Sigmoid colon (tissue), 4 donors: Measurements from ENCODE around the gene P4HA1.

Experiments
- POLR2A ChIP-seq, 2 donors: fragments of 450-650 bp; IDR thresholded peaks; one replicate each; pipeline ENCODE4 v1.6.1; 2016; ENCODE audit warnings: antibody characterized with exemption in 2 of 2, mild to moderate bottlenecking in 2 of 2, moderate library complexity in 2 of 2
- POLR2AphosphoS5 ChIP-seq, 4 donors: sonication (generic); formaldehyde crosslinking; IDR thresholded peaks; one replicate each; pipeline ENCODE4 v1.6.1; 2017; ENCODE audit warnings: antibody characterized with exemption in 4 of 4
- TF ChIP-seq, protein P1 (sequence below), 4 experiments: fragments of 450-650 bp in 3 of 4; fragments of 200-600 bp in 1 of 4; IDR thresholded peaks; one replicate each; pipeline ENCODE4 v1.5.1; 2016 to 2019; ENCODE audit warnings: antibody characterized with exemption in 4 of 4, mild to moderate bottlenecking in 3 of 4, moderate library complexity in 2 of 4

DNA sequence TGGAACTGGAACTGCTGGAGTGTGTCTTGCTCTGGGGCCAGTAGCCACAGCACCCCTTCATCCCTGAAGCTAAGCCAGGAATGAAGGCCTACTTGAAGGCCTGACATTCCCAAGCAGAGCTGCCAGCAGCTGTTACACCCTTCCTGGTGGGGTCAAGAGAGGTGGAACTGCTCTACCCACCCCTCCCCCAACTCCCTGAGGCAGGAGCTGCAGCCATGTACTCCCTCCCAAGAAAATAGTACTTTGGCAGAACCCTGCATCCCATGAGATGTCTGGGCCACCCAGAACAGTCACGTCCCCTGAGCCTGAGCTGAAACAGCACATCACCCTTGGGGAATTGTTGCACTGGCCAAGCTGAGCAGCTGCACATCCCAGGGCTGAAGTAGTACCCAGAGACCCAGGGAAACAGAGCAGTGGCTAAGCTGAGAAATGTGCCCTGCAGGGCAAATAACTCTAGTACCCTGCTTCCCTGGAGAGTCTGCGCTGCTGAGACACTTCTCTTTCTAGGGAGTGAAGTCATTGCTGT, 78.6 kb downstream of the P4HA1 start:
- TF ChIP-seq, protein P1, sequence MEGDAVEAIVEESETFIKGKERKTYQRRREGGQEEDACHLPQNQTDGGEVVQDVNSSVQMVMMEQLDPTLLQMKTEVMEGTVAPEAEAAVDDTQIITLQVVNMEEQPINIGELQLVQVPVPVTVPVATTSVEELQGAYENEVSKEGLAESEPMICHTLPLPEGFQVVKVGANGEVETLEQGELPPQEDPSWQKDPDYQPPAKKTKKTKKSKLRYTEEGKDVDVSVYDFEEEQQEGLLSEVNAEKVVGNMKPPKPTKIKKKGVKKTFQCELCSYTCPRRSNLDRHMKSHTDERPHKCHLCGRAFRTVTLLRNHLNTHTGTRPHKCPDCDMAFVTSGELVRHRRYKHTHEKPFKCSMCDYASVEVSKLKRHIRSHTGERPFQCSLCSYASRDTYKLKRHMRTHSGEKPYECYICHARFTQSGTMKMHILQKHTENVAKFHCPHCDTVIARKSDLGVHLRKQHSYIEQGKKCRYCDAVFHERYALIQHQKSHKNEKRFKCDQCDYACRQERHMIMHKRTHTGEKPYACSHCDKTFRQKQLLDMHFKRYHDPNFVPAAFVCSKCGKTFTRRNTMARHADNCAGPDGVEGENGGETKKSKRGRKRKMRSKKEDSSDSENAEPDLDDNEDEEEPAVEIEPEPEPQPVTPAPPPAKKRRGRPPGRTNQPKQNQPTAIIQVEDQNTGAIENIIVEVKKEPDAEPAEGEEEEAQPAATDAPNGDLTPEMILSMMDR (IDR thresholded peaks at IDR 0.05), result no peak
- no peak for TF ChIP-seq POLR2A (IDR thresholded peaks at IDR 0.05)
- TF ChIP-seq POLR2AphosphoS5 (IDR thresholded peaks at IDR 0.05), result no peak
